H9 (cell line): Measurements from ENCODE around the gene CA12. TPM values are rescaled to one million over a fixed set of nuclear protein-coding genes. Genes with fewer than 3 reads are reported as not detected.

Source experiments
- DNase-seq: peaks from one replicate; pipeline ENCODE4 v3.0.0-alpha.2; 2017
- H2AFZ ChIP-seq: one replicate; pipeline ENCODE4 v1.6.1; 2013; ENCODE audit warnings: mild to moderate bottlenecking, low read length, control low read depth, moderate library complexity
- H2AK5ac ChIP-seq: 2 replicates; pipeline ENCODE4 v1.6.1; 2013; ENCODE audit warnings: low read length, control low read depth, mixed read lengths; ENCODE audit not compliant: insufficient read length
- H2BK120ac ChIP-seq: one replicate; pipeline ENCODE4 v1.6.1; 2013; ENCODE audit warnings: low read depth, mild to moderate bottlenecking, low read length, control low read depth, inconsistent platforms; ENCODE audit not compliant: poor library complexity, severe bottlenecking
- H2BK12ac ChIP-seq: 2 replicates; pipeline ENCODE4 v1.6.1; 2013; ENCODE audit warnings: low read length, control low read depth, mixed read lengths, low read depth; ENCODE audit not compliant: insufficient read length
- H2BK15ac ChIP-seq: 2 replicates; pipeline ENCODE4 v1.6.1; 2013; ENCODE audit warnings: low read depth, low read length, control low read depth
- H2BK20ac ChIP-seq: one replicate; pipeline ENCODE4 v1.6.1; 2013; ENCODE audit warnings: low read depth, mild to moderate bottlenecking, low read length, control low read depth, inconsistent platforms; ENCODE audit not compliant: poor library complexity, severe bottlenecking
- H2BK5ac ChIP-seq: 2 replicates; pipeline ENCODE4 v1.6.1; 2013; ENCODE audit warnings: low read length, control low read depth, mixed read lengths; ENCODE audit not compliant: insufficient read length
- H3K14ac ChIP-seq: 2 replicates; pipeline ENCODE4 v1.6.1; 2013; ENCODE audit warnings: low read length, control low read depth; ENCODE audit not compliant: insufficient read depth
- H3K18ac ChIP-seq: 2 replicates; pipeline ENCODE4 v1.6.1; 2013; ENCODE audit warnings: low read depth, mild to moderate bottlenecking, mixed read lengths, low read length, control low read depth; ENCODE audit not compliant: insufficient read length
- H3K23ac ChIP-seq: 2 replicates; pipeline ENCODE4 v1.6.1; 2013; ENCODE audit warnings: low read length, control low read depth, mixed read lengths, low read depth; ENCODE audit not compliant: insufficient read length
- H3K23me2 ChIP-seq: 2 replicates; pipeline ENCODE4 v1.6.1; 2013; ENCODE audit warnings: low read depth, mild to moderate bottlenecking, mixed read lengths, low read length, control low read depth; ENCODE audit not compliant: insufficient read length, poor library complexity, severe bottlenecking
- H3K27ac ChIP-seq: 2 replicates; pipeline ENCODE4 v1.5.1; 2013; ENCODE audit warnings: low read length, control low read depth, mixed read lengths, low read depth; ENCODE audit not compliant: insufficient read length
- H3K27me3 ChIP-seq: 2 replicates; pipeline ENCODE4 v1.6.1; 2013; ENCODE audit warnings: low read length, control low read depth, inconsistent platforms; ENCODE audit not compliant: insufficient read depth
- H3K4ac ChIP-seq: 2 replicates; pipeline ENCODE4 v1.6.1; 2013; ENCODE audit warnings: low read depth, mild to moderate bottlenecking, control low read depth, inconsistent platforms, low read length, moderate library complexity
- H3K4me1 ChIP-seq: 2 replicates; pipeline ENCODE4 v1.6.1; 2013; ENCODE audit warnings: low read length, control low read depth, inconsistent platforms; ENCODE audit not compliant: insufficient read depth
- H3K4me2 ChIP-seq: 2 replicates; pipeline ENCODE4 v1.6.1; 2013; ENCODE audit warnings: low read length, control low read depth, mixed read lengths; ENCODE audit not compliant: insufficient read length, insufficient read depth
- H3K56ac ChIP-seq: 2 replicates; pipeline ENCODE4 v1.6.1; 2013; ENCODE audit warnings: low read depth, mild to moderate bottlenecking, mixed read lengths, low read length, control low read depth; ENCODE audit not compliant: insufficient read length
- H3K79me1 ChIP-seq: 2 replicates; pipeline ENCODE4 v1.6.1; 2013; ENCODE audit warnings: low read depth, mild to moderate bottlenecking, moderate library complexity, low read length, control low read depth, inconsistent platforms; ENCODE audit not compliant: insufficient read depth, poor library complexity, severe bottlenecking
- H3K79me2 ChIP-seq: 2 replicates; pipeline ENCODE4 v1.6.1; 2013; ENCODE audit warnings: low read length, control low read depth, inconsistent platforms; ENCODE audit not compliant: insufficient read depth
- H3K9ac ChIP-seq: 2 replicates; pipeline ENCODE4 v1.6.1; 2013; ENCODE audit warnings: low read length, control low read depth, mixed read lengths; ENCODE audit not compliant: insufficient read length; ENCODE audit errors: extremely low read depth
- H3K9me3 ChIP-seq: one replicate; pipeline ENCODE4 v1.6.1; 2013; ENCODE audit warnings: low read depth, low read length, inconsistent platforms; ENCODE audit not compliant: control insufficient read depth
- H3T11ph ChIP-seq: one replicate; pipeline ENCODE4 v1.6.1; 2013; ENCODE audit warnings: mild to moderate bottlenecking, low read length, control low read depth, inconsistent platforms
- H4K20me1 ChIP-seq: one replicate; pipeline ENCODE4 v1.6.1; 2013; ENCODE audit not compliant: control insufficient read depth, insufficient read length, insufficient read depth
- H4K5ac ChIP-seq: 2 replicates; pipeline ENCODE4 v1.6.1; 2013; ENCODE audit warnings: low read depth, mild to moderate bottlenecking, mixed read lengths, low read length, control low read depth; ENCODE audit not compliant: insufficient read length
- H4K8ac ChIP-seq: replicated peaks from 2 replicates; pipeline ENCODE4 v1.6.1; 2013; ENCODE audit warnings: low read length, control low read depth, mixed read lengths, low read depth; ENCODE audit not compliant: insufficient read length
- H4K91ac ChIP-seq: 2 replicates; pipeline ENCODE4 v1.6.1; 2013; ENCODE audit warnings: low read depth, mild to moderate bottlenecking, moderate library complexity, mixed read lengths, low read length, control low read depth; ENCODE audit not compliant: insufficient read length
- H3K27ac Mint-ChIP-seq, 3 experiments: 2 replicates in 2 of 3; 3 replicates in 1 of 3; pipeline ENCODE4 v1.8.0; 2020 to 2021; ENCODE audit warnings: mixed read lengths in 3 of 3, mild to moderate bottlenecking in 1 of 3, moderate library complexity in 1 of 3
- H3K27me3 Mint-ChIP-seq: 2 replicates; pipeline ENCODE4 v1.8.0; 2021; ENCODE audit warnings: low read depth, mild to moderate bottlenecking, moderate library complexity, mixed read lengths
- H3K36me3 Mint-ChIP-seq, 3 experiments: 2 replicates in 2 of 3; 3 replicates in 1 of 3; pipeline ENCODE4 v1.8.0; 2020 to 2021; ENCODE audit warnings: low read depth in 3 of 3, mixed read lengths in 3 of 3; ENCODE audit not compliant: insufficient read depth in 1 of 3
- H3K4me1 Mint-ChIP-seq, 2 experiments: 2 replicates each; pipeline ENCODE4 v1.8.0; 2020; ENCODE audit warnings: mixed read lengths in 2 of 2
- H3K4me3 Mint-ChIP-seq, 2 experiments: 2 replicates in 1 of 2; 3 replicates in 1 of 2; pipeline ENCODE4 v1.8.0; 2020 to 2021; ENCODE audit warnings: mild to moderate bottlenecking in 2 of 2, mixed read lengths in 2 of 2, moderate library complexity in 1 of 2
- H3K9me3 Mint-ChIP-seq, 2 experiments: 2 replicates in 1 of 2; 3 replicates in 1 of 2; pipeline ENCODE4 v1.8.0; 2020; ENCODE audit warnings: mild to moderate bottlenecking in 2 of 2, mixed read lengths in 2 of 2, moderate library complexity in 1 of 2
- WGBS: extraction: QIAGEN DNeasy Blood & Tissue Kit; methylation state at CpG from one replicate; pipeline ENCODE4 v1.1.7; 2013; ENCODE audit warnings: missing lambda C conversion rate, low lambda C conversion rate, mixed read lengths; ENCODE audit not compliant: insufficient read length; ENCODE audit errors: extremely low coverage; 5-methylcytosine and 5-hydroxymethylcytosine counted together
- total RNA-seq: library from RNA; stranded (reverse); gene quantifications from 2 replicates; pipeline ENCODE4 v1.2.1, GENCODE V29; 2021
- TF ChIP-seq, protein P1 (sequence below): fragments of 200-600 bp; sonication (generic); conservative IDR thresholded peaks from 3 replicates; pipeline ENCODE4 v1.8.0; 2021; ENCODE audit warnings: antibody characterized with exemption, mild to moderate bottlenecking

The CA12 gene
- total RNA-seq, 1 experiment from 2014 or later, result 0.68 TPM

- H2BK12ac ChIP-seq, result no peak overlapping the region
- no peak overlapping the region for H4K8ac ChIP-seq
- no peak overlapping the region for H2BK5ac ChIP-seq
- no peaks in the 10 kb centered on the region for H3K36me3 Mint-ChIP-seq
- H3K4me1 Mint-ChIP-seq, result peaks cover 15 to 17% of the 10 kb centered on the region in 2 experiments
- H3K27ac Mint-ChIP-seq, result peak overlapping the region in 2 of 3 experiments; percentile 24 to 74; a peak in 1 of 7 replicates
- H2BK15ac ChIP-seq, result no peak overlapping the region
- no peak overlapping the region for H3K9ac ChIP-seq
- no peak overlapping the region for H4K5ac ChIP-seq
- TF ChIP-seq, protein P1, sequence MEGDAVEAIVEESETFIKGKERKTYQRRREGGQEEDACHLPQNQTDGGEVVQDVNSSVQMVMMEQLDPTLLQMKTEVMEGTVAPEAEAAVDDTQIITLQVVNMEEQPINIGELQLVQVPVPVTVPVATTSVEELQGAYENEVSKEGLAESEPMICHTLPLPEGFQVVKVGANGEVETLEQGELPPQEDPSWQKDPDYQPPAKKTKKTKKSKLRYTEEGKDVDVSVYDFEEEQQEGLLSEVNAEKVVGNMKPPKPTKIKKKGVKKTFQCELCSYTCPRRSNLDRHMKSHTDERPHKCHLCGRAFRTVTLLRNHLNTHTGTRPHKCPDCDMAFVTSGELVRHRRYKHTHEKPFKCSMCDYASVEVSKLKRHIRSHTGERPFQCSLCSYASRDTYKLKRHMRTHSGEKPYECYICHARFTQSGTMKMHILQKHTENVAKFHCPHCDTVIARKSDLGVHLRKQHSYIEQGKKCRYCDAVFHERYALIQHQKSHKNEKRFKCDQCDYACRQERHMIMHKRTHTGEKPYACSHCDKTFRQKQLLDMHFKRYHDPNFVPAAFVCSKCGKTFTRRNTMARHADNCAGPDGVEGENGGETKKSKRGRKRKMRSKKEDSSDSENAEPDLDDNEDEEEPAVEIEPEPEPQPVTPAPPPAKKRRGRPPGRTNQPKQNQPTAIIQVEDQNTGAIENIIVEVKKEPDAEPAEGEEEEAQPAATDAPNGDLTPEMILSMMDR, result no peak
- H3T11ph ChIP-seq, result no peak overlapping the region
- no peaks in the 10 kb centered on the region for H3K9me3 ChIP-seq
- H3K4ac ChIP-seq, result no peak overlapping the region
- no peak overlapping the region for H2BK120ac ChIP-seq
- no peak overlapping the region for H3K56ac ChIP-seq
- H3K27ac ChIP-seq, result no peak overlapping the region
- H4K20me1 ChIP-seq, result no peaks in the 10 kb centered on the region
- no peaks in the 10 kb centered on the region; a peak in 1 of 5 replicates for H3K9me3 Mint-ChIP-seq
- no peaks in the 10 kb centered on the region for H3K79me1 ChIP-seq
- H3K4me1 ChIP-seq, result 0 out of 2 replicates have a peak, but pooled peaks cover 3% of the 10 kb centered on the region
- H3K18ac ChIP-seq, result no peak overlapping the region
- no peak for DNase-seq
- H3K27me3 Mint-ChIP-seq, result no peaks in the 10 kb centered on the region
- no peaks in the 10 kb centered on the region for H3K23me2 ChIP-seq
- H3K23ac ChIP-seq, result no peak overlapping the region
- no peak overlapping the region for H3K14ac ChIP-seq
- no peak overlapping the region for H3K4me2 ChIP-seq
- no peak overlapping the region for H2BK20ac ChIP-seq
- H2AK5ac ChIP-seq, result no peak overlapping the region
- H3K27me3 ChIP-seq, result no peaks in the 10 kb centered on the region
- no peaks in the 10 kb centered on the region for H3K79me2 ChIP-seq
- no peak overlapping the region for H3K4me3 Mint-ChIP-seq
- H2AFZ ChIP-seq, result no peak overlapping the region
- H4K91ac ChIP-seq, result no peak overlapping the region
- WGBS, result no CpG with 5 or more reads among the region's 4 CpGs
Observed at GRCh38 chr15:63322541-63322940, 59.1 kb downstream of the CA12 start.
